GM12892 (cell line): Measurements from ENCODE around the gene KIF23.

Source experiments
- DNase-seq: peaks from one replicate; pipeline ENCODE4 v3.0.0; 2011; ENCODE audit not compliant: insufficient read length
- FAIRE-seq: peaks from 2 replicates; lab custom pipeline; 2011; peaks lifted over from hg19 to GRCh38; lab: Jason Lieb, UNC
- POLR2A ChIP-seq: IDR thresholded peaks from 2 replicates; pipeline ENCODE4 v1.6.1; 2011; ENCODE audit warnings: low read depth, low read length, control low read depth
- POLR2AphosphoS5 ChIP-seq: IDR thresholded peaks from 2 replicates; pipeline ENCODE4 v1.6.1; 2011; ENCODE audit warnings: low read depth, low read length, control low read depth
- TAF1 ChIP-seq: IDR thresholded peaks from 2 replicates; pipeline ENCODE4 v1.6.1; 2011; ENCODE audit warnings: low read depth, mild to moderate bottlenecking, control low read depth, low read length, borderline replicate concordance

Gene KIF23

DNA sequence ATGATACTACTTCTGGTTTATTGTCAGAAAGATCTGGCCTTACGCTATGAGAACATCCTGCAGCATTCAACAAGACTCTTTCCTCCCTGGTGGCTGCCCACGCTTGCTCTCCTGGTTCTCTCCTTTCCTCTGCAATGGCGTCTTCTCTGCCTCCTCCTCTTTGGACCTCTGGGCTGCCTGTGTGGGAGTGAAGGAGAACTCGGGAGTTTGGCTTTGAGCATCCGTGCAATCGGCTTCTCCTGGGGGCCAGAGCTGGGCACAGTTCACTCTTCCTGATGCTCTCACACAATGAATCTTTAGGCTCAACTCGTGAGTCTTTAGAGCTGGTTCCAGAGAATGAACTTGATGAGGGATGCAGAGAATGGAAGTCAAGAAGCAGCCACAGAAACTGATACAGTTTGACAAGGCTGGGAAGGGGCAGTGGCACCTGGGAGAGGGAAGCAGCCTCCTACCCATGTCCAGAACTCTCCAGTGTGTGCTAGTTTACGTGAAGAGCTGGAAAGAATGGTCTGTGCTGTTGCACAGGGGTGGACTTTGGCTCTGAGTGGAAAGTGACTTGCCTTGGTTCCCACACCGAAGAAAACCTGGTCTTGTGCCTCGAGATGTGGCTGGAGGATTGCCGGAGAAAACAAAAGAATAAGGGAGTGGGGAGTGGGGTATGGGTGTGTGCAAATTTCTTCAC, 76.3 kb downstream of the KIF23 start:
- DNase-seq = no peak
- no peak for TF ChIP-seq TAF1
- TF ChIP-seq POLR2AphosphoS5 = no peak
- TF ChIP-seq POLR2A = no peak
- no peak for FAIRE-seq

DNA sequence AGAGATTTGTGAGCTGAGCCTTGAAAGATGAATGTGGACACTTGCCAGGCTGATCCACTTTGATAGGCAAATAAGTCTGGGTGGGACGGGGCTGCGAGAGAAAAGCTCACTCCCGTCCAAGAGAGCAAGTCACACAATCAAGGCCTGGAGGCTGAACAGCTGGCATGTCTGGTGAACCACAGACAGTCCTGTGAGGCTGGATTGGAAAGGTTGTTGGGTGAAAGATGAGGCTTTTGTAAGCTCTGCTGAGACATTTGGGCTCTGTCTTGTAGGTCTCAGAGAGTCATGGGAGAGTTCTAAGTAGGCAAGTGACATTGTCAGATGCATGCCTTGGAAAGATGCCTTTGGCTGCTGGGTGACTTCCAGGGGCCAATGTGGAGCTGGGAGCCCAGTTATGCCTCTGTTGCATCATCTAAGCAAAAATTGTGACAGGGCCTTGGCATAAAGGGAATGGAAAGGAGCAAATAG, 76.9 kb downstream of the KIF23 start:
- no peak for DNase-seq
- TF ChIP-seq POLR2AphosphoS5 = no peak
- TF ChIP-seq TAF1 = no peak
- no peak for TF ChIP-seq POLR2A
- no peak for FAIRE-seq

DNA sequence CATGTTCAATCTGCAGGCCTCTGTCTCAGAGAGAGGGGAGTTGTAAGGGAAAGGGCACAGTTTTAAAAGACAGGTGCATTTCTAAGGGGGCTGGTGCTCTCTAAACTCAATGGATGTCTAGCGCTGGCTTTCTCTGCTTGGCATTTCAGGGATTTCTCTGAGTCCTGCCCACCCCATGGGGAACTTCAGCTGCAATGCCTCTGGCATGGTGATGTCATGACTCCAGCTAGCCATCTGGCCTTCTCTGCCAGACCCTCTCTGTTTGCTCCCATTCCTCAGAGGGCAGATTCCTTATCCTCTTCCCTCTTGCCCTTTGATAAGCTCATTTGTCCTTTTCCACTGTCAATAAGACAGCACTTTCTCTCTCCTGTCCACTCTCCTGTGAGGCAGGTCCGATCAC, 79.3 kb downstream of the KIF23 start:
- DNase-seq = no peak
- FAIRE-seq = no peak
- TF ChIP-seq TAF1 (no peak), POLR2AphosphoS5 (no peak), POLR2A (no peak)

DNA sequence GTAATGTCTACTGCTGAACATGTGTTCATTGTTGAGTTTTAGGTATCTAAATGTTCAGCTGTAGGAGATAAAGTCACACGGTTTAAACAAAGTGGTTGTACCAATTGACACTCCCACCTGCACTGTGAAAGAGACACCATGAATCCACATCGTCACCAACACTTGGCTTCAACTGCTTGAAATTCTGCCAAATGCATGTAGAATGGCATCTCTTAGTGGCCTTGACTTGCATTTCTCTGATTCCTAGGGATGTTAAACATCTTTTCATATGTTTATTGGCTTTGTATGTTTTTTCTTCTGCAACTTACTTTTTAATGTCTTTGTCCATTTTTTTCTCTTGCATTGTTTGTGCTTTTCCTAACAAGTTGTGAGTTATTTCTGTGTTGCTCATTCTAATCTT, 81.9 kb downstream of the KIF23 start:
- TF ChIP-seq POLR2A = no peak
- TF ChIP-seq TAF1 = no peak
- no peak for TF ChIP-seq POLR2AphosphoS5
- FAIRE-seq = no peak
- no peak for DNase-seq

DNA sequence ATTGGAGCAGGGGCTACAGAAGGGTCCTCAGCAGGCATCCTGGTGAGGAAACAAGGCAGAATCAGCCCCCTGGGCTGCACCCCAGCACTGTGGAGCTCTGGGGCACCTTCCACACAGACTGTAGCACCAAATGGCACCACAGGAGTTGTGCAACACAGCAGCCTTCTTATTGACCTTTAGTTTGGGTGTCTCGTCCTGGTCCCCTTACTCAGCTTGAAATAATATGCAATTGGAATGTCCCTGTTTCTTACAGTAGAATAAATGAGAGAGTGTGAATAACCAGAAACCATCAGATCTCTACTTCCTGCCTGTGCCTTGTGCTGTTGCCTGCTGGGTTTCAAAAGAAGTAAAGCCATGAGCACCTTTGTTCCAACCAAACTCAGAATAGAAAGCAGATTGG, 82.9 kb downstream of the KIF23 start:
- FAIRE-seq (no peak), DNase-seq (no peak)
- TF ChIP-seq POLR2AphosphoS5 (no peak), POLR2A (no peak), TAF1 (no peak)

DNA sequence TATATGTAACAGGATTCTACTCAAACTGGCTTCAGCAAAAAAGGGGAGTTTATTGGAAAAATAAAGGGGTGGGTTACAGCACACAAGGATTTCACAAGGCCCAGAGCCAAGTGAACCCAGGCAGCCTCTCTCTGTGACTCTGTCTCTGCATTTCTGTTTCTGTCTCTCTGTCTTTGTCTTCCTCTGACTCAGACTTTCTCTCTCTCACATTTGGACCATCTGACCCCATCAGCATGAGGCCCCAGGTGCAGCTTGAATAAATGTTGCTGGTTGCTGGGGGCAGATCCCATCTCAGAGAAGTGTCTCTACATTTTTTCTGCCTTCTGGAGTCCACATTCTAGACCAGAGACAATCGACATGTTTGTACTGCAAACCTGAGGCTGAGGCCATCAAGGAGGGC, 83.5 kb downstream of the KIF23 start:
- FAIRE-seq (no peak), DNase-seq (no peak)
- TF ChIP-seq TAF1 (no peak), POLR2A (no peak), POLR2AphosphoS5 (no peak)
